ENCODE data around the gene RBM4. TPM values are rescaled to one million over a fixed set of nuclear protein-coding genes. Genes with fewer than 3 reads are reported as not detected.

The RBM4 gene
- total RNA-seq, 1 experiment from 2014 or later = 144 TPM

- Mint-ChIP-seq H3K27me3 (ENCODE audit: unreplicated experiment) (no peaks in the 10 kb centered on the region), H3K4me3 (ENCODE audit: low read depth, unreplicated experiment) (no peak overlapping the region), H3K27ac (ENCODE audit: unreplicated experiment) (no peak overlapping the region), H3K36me3 (ENCODE audit: insufficient read depth, unreplicated experiment) (peaks cover 61% of the 10 kb centered on the region), H3K4me1 (ENCODE audit: low read depth, unreplicated experiment) (peaks cover 14% of the 10 kb centered on the region), H3K9me3 (ENCODE audit: low read depth, unreplicated experiment) (no peaks in the 10 kb centered on the region)
- BruUV-seq (replicated peaks) = no TSS peak
- DNase-seq = no peak
- CTCF ChIA-PET = no interaction called here
- no peak for TF ChIP-seq CTCF (IDR thresholded peaks at IDR 0.05; ENCODE audit: unreplicated experiment)
- intact Hi-C loops (cut with micrococcal nuclease; ENCODE audit: unreplicated experiment) = no loop called here
Measured at GRCh38 chr11:66626382-66626781, 12.1 kb upstream of the RBM4 start.

GRCh38 chr11:66626926-66627325, 11.6 kb upstream of the RBM4 start:
- CTCF ChIA-PET = no interaction called here
- Mint-ChIP-seq H3K4me3 (ENCODE audit: low read depth, unreplicated experiment) (no peak overlapping the region), H3K27me3 (ENCODE audit: unreplicated experiment) (no peaks in the 10 kb centered on the region)

GRCh38 chr11:66628061-66628603, 10.4 kb upstream of the RBM4 start:
- no TSS peak for BruUV-seq (replicated peaks)
- no peak overlapping the region for H3K27ac Mint-ChIP-seq (ENCODE audit: unreplicated experiment)
- no peak overlapping the region for H3K4me3 Mint-ChIP-seq (ENCODE audit: low read depth, unreplicated experiment)
- DNase-seq = no peak
- no peak for TF ChIP-seq CTCF (IDR thresholded peaks at IDR 0.05; ENCODE audit: unreplicated experiment)
- intact Hi-C loops (cut with micrococcal nuclease; ENCODE audit: unreplicated experiment) = no loop called here
- CTCF ChIA-PET = interaction anchor here (0.6 to 1.7 kb wide), 2 partner anchors 10 to 12 kb away, joined by 3 read pairs; partner anchors contain the start of genes RBM14 and RBM4
- H3K36me3 Mint-ChIP-seq (ENCODE audit: insufficient read depth, unreplicated experiment) = peaks cover 49% of the 10 kb centered on the region
- no peaks in the 10 kb centered on the region for H3K9me3 Mint-ChIP-seq (ENCODE audit: low read depth, unreplicated experiment)
- H3K27me3 Mint-ChIP-seq (ENCODE audit: unreplicated experiment) = no peaks in the 10 kb centered on the region
- peaks cover 10% of the 10 kb centered on the region for H3K4me1 Mint-ChIP-seq (ENCODE audit: low read depth, unreplicated experiment)

More at GRCh38 chr11:66626926-66627325, 11.6 kb upstream of the RBM4 start:
- H3K36me3 Mint-ChIP-seq (ENCODE audit: insufficient read depth, unreplicated experiment) = peaks cover 56% of the 10 kb centered on the region
- H3K27ac Mint-ChIP-seq (ENCODE audit: unreplicated experiment) = no peak overlapping the region
- TF ChIP-seq CTCF (IDR thresholded peaks at IDR 0.05; ENCODE audit: unreplicated experiment) = no peak
- no peaks in the 10 kb centered on the region for H3K9me3 Mint-ChIP-seq (ENCODE audit: low read depth, unreplicated experiment)
- intact Hi-C loops (cut with micrococcal nuclease; ENCODE audit: unreplicated experiment) = no loop called here
- DNase-seq = no peak
- peaks cover 14% of the 10 kb centered on the region for H3K4me1 Mint-ChIP-seq (ENCODE audit: low read depth, unreplicated experiment)
- BruUV-seq (replicated peaks) = no TSS peak

GRCh38 chr11:66629356-66629755, 9.1 kb upstream of the RBM4 start:
- Mint-ChIP-seq H3K27ac (ENCODE audit: unreplicated experiment) (no peak overlapping the region), H3K36me3 (ENCODE audit: insufficient read depth, unreplicated experiment) (peaks cover 45% of the 10 kb centered on the region), H3K4me1 (ENCODE audit: low read depth, unreplicated experiment) (no peaks in the 10 kb centered on the region), H3K9me3 (ENCODE audit: low read depth, unreplicated experiment) (no peaks in the 10 kb centered on the region), H3K27me3 (ENCODE audit: unreplicated experiment) (no peaks in the 10 kb centered on the region), H3K4me3 (ENCODE audit: low read depth, unreplicated experiment) (no peak overlapping the region)
- no TSS peak for BruUV-seq (replicated peaks)
- intact Hi-C loops (cut with micrococcal nuclease; ENCODE audit: unreplicated experiment) = no loop called here
- no peak for DNase-seq
- CTCF ChIA-PET = interaction anchor here (1.7 kb wide), 1 partner anchor 9 kb away, joined by 3 read pairs; the partner anchor contains the start of gene RBM4
- TF ChIP-seq CTCF (IDR thresholded peaks at IDR 0.05; ENCODE audit: unreplicated experiment) = no peak
